Sciatic nerve (tissue), 2 donors: ENCODE measurements around the gene STRN. TPM values are rescaled to one million over a fixed set of nuclear protein-coding genes. Genes with fewer than 3 reads are reported as not detected.
"Not testable (repeated sequence)": the region's sequence is repeated elsewhere in the genome, so short reads cannot be mapped to it uniquely, and the experiment has no call there.

Source experiments
- ATAC-seq: fragments of 200-7000 bp; cut with Tn5 transposase; one replicate; pipeline ENCODE4 v1.9.1; 2020; ENCODE audit warnings: mild to moderate bottlenecking, moderate library complexity
- DNase-seq: peaks from one replicate; pipeline ENCODE4 v3.0.0-alpha.2; 2020; ENCODE audit warnings: low spot score
- intact Hi-C: fragments of 100-400 bp; cut with DNase I; formaldehyde crosslinking; loops from one replicate; pipeline ENCODE4 v1.14.2; 2022
- total RNA-seq: library from RNA; stranded (reverse); fragmentation: NEBNext Ultra II Directional; extraction: Animal tissue kit (Norgen Biotek cat#: 25700); gene quantifications from one replicate; pipeline ENCODE4 v1.2.1, GENCODE V29; 2021
- donor health status: DM: no; HTN: no; CAD: no.
- donor health status: DM: no; HTN: no; CAD: no.

Gene STRN
- total RNA-seq, 1 donor from 2014 or later = 38.9 TPM

DNA sequence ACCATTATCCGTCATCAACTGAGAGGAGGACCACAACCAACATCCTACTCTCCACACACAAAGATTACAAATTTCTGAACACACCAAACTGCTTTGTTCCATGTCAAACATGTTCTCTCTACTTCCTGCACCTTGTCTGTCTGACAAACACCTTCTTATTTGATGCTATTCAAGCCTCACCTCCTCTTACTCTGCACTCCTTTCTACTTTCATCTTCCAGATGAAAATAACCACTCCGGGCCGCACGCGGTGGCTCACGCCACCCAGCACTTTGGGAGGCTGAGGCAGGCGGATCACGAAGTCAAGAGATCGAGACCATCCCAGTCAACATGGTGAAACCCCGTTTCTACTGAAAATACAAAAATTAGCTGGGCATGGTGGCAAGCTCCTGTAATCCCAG lies 43.7 kb downstream of the STRN start:
- ATAC-seq, DNase-seq, intact Hi-C loops: not testable (repeated sequence)

DNA sequence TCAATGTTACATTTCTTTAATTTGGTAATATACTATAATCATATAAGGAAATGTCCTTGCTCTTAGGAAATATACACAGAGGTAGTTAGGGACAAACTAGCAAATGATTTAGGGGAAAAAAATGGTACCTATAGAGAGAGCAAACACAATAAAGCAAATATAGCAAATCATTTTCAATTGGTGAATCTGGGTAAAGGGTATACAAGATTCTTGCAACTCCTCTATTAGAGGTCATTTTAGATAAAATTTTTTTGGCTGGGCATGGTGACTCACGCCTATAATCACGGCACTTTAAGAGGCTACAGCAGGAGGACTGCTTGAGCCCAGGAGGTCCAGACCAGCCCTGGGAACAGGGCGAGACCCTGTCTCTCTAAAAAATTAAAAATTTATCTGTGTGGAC lies 44.4 kb downstream of the STRN start:
- no peak for DNase-seq
- intact Hi-C loops = no loop called here
- no peak for ATAC-seq

DNA sequence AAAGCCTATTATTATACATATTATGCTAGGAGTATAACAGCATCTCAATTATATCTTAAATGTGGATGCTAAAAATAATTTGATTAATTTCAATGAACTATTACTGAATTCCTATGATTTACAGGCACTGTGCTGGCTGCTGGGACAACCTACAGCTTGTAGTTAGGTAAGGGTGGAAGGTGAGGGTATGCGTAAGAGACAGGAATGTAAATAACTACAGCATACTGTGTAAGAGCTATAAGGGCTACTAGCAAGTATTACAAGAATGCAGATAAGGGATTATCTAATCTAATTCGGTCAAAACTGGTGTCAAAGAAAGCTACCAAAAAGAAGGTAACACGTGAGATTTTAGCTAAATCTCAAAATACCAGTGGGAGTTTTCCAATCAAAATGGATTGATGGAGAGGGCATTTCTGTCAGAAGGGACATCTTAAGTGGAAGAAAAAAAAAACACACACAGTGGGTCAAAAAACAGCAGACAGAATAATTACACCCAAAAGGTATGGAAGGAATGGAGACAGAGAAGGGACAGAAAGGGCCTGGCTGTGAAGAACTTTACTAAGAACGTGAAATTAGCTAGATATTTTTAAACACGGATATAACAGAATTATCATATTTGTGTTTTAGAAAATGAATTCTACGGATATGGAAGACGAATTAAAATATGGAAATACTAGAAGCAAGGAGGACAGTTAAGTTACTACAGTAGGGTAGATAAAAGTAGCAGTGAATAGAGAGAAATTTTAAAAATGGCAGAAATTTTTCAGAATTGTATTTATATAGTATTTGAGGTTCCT lies 47.1 kb downstream of the STRN start:
- intact Hi-C loops = no loop called here
- ATAC-seq = no peak
- no peak for DNase-seq

DNA sequence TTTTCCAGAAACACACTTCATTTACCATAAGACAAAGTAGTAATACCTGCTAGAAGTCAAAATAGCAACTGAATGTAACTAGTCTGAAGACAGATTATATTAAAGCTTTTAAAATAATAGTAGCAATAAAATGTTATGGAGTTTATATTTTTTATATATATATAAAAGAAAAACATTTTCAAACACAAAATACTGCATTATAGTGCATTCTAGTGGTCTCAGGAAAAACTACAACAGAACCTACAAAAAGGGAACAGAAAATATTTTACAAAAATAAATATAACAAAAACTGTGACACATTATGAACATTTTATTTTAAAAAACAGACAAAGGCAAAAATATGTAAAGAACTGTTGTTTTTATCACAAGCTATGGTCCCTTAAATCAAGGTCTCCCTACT lies 48.0 kb downstream of the STRN start:
- intact Hi-C loops = no loop called here
- no peak for ATAC-seq
- DNase-seq = no peak

DNA sequence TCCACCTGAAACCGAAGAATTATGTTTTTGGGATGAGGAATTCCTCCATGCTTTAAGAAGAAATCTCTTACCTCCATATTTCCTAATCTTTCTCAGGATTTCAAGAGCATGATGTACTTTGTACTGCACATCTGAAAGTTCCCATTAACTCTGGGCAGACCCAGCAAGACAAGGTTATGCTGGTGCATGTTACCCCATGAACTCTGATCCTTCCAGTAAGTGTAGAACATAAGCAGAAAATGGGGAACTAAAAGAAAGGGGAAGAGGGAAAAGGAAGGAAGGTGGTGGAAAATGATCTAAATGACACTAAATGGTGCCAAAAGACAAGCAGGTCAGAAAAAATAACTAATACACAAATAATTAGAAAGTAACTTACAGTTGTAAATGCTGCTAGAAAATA lies 50.7 kb downstream of the STRN start:
- intact Hi-C loops = no loop called here
- no peak for DNase-seq
- no peak for ATAC-seq

DNA sequence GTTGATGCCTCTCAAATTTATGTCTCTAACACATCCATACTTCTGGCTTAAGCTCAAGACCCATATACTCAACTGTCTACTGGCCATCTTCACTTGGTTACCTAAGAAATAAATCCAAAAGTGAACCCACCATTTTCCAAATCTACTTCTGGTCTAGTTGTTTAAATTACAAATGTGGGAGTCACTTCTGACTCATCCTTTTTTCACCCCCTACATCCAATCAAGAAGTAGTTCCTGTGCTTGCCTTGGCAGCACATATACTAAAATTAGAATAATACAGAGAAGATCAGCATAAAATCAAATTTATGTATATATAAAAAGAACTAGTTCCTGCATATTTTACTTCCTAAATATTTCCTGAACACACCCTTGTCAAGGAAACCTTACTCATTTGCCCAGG lies 53.6 kb downstream of the STRN start:
- intact Hi-C loops = no loop called here
- no peak for ATAC-seq
- no peak for DNase-seq

DNA sequence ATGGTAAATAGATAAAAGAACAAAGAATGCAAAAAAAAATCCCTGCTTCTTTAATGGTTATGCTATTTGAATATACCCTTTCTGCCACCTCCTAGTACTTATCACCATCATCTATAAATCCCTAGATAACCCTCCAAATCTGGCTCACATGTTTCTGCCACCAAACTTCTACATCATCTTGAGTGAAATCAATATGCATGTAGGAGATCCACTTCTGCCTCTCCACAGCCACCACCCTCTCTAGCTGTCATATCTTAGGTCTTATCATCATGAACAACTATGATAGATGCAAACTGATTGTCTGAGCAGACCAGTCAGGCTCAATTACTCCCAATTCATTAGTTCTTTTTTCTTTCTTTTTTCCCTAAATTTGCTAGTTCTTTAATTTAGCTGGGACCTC lies 55.3 kb downstream of the STRN start:
- no peak for ATAC-seq
- intact Hi-C loops = no loop called here
- no peak for DNase-seq

DNA sequence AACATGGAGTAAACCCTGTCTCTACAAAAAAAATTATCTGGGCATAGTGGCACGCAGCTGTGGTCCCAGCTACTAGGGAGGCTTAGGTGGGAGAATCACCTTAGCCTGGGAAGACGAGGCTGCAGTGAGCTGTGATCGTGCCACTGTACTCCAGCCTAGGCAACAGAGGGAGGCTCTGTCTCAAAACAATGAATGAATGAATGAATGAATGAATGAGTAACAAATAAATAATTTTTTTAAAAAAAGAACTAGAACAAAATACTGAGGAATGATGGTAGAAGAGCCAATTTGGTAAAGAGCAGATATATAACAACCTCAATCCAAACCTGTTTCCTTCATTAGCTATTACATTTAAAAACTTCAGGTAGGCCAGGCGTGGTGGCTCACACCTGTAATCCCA lies 60.1 kb downstream of the STRN start:
- DNase-seq (no peak), ATAC-seq (no peak)
- intact Hi-C loops = no loop called here

DNA sequence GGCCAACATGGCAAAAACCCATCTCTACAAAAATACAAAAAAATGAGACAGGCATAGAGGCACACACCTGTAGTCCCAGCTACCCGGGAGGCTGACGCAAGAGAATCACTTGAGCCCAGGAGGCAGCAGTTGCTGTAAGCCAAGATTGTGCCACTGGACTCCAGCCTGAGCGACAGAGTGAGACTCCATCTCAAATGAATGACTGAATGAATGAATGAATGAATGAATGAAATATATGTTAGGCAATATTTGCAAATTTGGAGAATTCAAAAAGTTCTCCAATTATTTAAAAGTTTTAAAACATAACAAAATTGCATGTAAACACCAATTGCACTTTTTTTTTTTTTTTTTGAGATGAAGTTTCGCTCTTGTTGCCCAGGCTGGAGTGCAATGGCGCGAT lies 61.7 kb downstream of the STRN start:
- no peak for ATAC-seq

DNA sequence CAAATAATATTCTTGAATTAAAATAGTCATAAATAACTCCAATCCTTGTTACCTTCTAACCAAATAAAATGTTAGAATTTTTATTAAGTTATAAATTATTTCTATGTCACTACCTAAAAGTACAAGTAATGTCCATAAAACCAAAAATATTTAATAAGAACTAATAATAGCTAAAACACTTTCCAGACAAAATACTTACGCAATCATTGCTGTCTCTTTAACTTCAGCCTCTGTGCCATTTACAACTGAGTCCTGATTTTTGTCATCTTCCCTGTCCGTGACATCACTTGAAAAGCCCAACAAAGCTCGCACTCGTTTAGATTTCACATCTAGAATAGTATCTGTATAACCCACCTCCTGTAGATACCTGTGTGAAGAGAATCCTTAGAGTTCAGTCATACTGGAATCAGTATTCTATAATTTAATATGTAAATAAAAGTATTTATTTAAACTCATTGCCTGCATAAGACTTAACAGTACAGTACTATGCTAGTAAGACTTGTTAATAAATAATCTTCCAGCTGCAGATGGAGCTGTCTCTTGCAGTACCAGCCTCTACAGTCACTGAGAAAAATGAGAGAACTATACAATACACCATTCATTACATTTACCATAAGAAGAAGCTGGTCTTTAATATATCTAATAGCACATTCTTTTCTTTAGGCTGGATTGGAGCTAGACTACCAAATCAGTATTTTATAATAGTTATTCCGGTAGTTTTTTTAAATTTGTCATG lies 63.8 kb downstream of the STRN start:
- DNase-seq = no peak

More for the DNA sequence above, 61.7 kb downstream of the STRN start:
- DNase-seq = no peak
- intact Hi-C loops = no loop called here

DNA sequence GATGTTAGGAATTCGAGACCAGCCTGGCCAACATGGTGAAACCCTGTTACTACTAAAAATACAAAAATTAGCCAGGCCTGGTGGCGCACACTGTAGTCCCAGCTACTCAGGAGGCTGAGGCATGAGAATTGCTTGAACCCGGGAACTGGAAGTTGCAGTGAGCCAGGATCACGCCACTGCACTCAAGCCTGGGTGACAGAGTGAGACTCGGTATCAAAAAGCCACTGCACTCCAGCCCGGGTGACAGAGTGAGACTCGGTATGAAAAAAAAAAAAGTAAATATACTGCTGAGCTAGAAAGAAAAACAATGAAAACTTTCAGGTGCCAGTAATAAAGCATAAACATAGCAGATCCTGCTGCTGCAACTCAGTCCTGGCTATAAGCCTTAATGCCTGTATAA lies 73.5 kb downstream of the STRN start:
- DNase-seq (no peak), ATAC-seq (no peak)

More for the DNA sequence above, 63.8 kb downstream of the STRN start:
- no peak for ATAC-seq
- intact Hi-C loops = no loop called here

DNA sequence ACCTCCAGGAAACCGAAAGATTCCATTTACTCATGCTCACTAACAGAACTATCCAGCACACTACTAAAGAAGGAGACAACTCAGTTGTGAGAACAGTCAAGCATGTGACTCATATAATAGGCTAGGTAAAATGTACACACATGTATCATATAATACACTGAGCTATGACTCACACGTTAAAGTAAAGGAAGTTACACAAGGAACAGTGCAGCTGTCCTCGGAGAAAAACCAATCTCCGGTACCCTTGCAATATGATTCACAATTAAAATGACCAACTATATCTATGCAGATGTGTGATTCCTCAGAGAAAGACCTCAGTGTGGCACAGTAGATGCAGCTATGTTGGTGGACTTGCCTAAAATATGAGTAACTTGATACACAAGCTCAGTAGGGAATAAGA lies 76.5 kb downstream of the STRN start:
- no peak for DNase-seq
- intact Hi-C loops = no loop called here
- ATAC-seq = no peak

More for the DNA sequence above, 73.5 kb downstream of the STRN start:
- intact Hi-C loops = no loop called here

DNA sequence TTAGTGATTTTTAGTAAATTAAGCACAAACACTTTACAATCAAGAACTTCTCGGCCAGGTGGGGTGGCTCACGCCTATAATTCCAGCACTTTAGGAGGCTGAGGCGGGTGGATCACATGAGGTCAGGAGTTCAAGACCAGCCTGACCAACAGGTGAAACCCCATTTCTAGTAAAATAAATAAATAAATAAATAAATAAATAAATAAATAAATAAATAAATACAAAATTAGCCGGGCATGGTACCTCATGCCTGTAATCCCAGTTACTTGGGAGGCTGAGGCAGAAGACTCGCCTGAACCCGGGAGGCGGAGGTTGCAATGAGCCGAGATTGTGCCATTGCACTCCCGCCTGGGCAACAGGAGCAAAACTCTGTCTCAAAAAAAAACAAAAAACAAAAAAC lies 79.2 kb downstream of the STRN start:
- ATAC-seq, intact Hi-C loops, DNase-seq: not testable (repeated sequence)

DNA sequence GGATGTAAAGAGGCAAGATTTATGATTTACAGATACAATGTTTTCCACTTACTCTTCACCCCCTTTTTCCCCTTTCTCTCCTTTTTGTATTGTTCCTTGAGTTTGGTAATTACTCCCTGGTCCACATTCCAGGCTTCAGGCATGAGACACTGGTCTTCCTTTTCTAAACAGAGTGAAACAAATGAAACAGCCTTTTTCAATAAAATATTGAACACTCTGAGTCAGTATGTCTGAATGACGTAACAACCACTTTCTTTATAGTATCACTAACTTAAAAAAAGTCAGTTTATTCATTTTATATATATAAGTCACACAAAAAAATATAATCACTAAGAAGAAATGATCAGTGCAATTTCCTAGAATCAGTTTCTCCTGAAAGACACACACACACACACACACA lies 79.7 kb downstream of the STRN start:
- ATAC-seq (no peak), DNase-seq (no peak)
- intact Hi-C loops = no loop called here

DNA sequence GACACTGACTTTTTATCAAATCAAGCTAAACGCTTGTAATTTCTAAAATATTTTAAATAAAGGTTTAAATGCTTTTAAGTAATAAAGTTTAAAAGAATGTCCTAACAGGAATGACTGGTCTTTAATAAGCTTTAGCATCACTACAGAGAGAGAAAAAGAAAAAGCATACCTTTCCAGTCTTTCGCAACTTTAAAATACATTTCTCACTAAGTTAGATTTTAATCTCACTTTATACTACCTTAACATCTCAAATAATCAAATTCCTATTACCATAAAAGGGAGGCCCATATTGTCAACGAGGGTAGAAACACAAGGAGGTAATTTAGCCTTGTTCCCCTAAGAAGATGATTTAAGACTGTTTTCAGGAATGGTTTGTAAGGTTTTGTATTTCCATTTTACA lies 80.7 kb downstream of the STRN start:
- no peak for ATAC-seq
- no peak for DNase-seq
- intact Hi-C loops = no loop called here

DNA sequence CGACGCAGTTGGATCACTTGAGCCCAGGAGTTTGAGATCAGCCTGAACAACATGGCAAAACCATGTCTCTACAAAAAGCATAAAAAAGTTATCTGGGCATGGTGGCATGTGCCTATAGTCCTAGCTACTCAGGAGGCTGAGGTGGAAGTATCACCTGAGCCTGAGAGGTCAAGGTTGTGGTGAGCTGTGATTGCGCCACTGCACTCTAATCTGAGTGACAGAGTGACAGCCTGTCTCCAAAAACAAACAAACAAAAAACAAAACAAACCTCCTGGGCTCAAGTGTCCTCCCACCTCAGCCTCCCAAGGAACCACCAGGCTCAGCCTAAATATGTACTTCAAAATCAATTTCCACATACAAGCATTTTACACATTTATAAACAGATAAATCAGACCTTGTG lies 83.8 kb downstream of the STRN start:
- intact Hi-C loops = no loop called here

DNA sequence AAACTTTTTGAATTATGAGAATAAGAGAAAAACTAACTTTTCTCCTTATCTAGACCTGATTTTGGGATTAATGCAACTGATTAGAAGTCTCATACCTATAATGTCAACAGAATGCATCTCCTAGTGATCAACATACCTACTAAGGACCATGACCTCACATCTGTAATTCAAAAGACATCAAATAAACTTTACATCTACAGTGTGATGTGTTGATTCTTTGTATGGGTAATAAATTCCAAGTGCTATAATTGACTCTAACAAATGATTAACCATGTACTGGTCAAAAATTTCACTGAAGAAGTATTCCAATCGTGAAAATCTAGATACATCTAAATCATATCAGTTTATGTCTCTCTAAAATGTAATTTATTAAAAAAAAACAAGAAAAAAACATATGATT lies 84.5 kb downstream of the STRN start:
- ATAC-seq (no peak), DNase-seq (no peak)
- intact Hi-C loops = no loop called here

More for the DNA sequence above, 83.8 kb downstream of the STRN start:
- ATAC-seq = no peak
- no peak for DNase-seq

DNA sequence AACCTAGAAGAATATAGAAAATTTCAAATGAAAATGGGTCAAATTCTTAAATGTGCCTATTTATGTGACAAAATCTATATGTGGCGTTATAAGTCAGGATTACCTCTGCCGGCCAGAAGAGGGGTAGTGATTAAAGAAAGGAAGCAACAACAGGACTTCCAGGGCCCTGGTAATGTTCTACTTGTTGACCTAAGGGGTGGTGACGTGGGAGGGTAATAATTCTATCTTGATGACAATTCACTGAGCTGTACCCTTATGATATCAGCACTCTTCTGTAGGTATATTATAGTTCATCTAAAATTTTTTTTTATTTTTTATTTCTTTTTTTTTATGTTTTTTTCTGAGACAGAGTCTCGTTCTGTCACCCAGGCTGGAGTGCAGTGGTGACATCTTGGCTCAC lies 87.9 kb downstream of the STRN start:
- no peak for DNase-seq
- ATAC-seq = no peak
- intact Hi-C loops = no loop called here

DNA sequence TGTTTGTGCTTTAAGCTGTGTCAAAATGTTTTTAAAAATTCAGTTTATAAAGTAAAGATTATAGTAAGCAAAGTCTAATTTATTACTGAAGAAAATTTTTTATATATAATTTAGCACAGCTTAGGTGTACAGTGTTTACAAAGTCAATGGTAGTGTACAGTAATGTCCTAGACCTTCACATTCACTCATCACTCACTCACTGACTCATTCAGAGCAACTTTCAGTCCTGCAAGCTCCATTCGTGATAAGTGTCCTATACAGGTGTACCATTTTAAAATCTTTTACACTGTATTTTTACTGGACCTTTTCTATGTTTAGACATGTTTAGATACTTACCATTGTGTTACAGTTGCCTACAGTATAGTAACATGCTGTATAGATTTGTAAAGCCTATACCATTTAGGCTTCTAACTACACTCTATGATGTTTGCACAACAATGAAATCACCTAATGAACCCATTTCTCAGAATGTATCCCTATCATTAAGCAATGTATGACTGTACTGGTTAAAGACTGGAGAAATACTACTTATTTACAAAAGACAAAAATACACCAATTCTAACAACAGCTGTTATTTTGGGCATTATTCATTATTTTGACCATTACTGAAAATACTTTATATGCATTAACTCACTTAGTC lies 95.1 kb downstream of the STRN start:
- intact Hi-C loops = no loop called here
- DNase-seq = no peak
- ATAC-seq = no peak

DNA sequence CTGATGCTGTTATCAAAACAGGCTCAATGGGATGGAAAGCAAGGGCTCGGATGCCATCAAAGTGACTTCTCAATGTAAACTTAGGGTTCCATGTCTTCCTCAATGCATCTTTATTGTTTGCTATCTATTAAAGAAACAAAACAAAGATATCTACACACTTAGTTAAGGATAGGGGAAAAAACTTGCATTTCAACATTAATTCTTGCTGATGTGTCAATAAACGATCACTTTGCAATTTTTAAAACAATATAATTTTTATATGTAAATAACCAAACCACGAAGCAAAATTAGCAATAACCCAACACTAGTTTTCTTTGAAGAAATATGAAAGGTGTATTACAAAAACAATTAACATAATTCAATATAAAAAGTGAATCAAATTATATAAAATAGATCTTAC lies 96.7 kb downstream of the STRN start:
- ATAC-seq (no peak), DNase-seq (no peak)
- intact Hi-C loops = no loop called here
